ENCODE data around the gene BICC1. TPM values are rescaled to one million over a fixed set of nuclear protein-coding genes. Genes with fewer than 3 reads are reported as not detected.

Gene BICC1
- total RNA-seq, 1 experiment from 2014 or later = not detected

GRCh38 chr10:58718596-58718995, 205.9 kb downstream of the BICC1 start:
- Histone ChIP-seq H3K9me3 (ENCODE audit: control insufficient read depth in 1 of 2, insufficient read depth in 1 of 2, low read depth in 1 of 2, low read length in 2 of 2) (no peaks in the 10 kb centered on the region), H3K9me2 (ENCODE audit: insufficient read depth) (no peaks in the 10 kb centered on the region), H3K9ac (ENCODE audit: low read length) (no peak overlapping the region), H3K27ac (ENCODE audit: low read depth, low read length) (no peak overlapping the region), H4K20me1 (ENCODE audit: insufficient read depth) (no peaks in the 10 kb centered on the region), H3K4me3 (replicated peaks in 1 of 2; ENCODE audit: low read depth in 1 of 2, low read length in 2 of 2) (no peak overlapping the region), H3K27me3 (ENCODE audit: insufficient read depth, low read length) (peaks cover under 1% of the 10 kb centered on the region; the same call in 1 of the 2 replicates), H3K79me2 (ENCODE audit: insufficient read depth, low read length) (no peaks in the 10 kb centered on the region), H3K4me1 (ENCODE audit: control insufficient read depth in 1 of 2, insufficient read depth in 2 of 2, low read length in 2 of 2) (no peaks in the 10 kb centered on the region), H3K36me3 (ENCODE audit: control insufficient read depth in 1 of 2, insufficient read depth in 2 of 2, low read length in 2 of 2) (no peaks in the 10 kb centered on the region), H3K4me2 (ENCODE audit: low read length) (no peak overlapping the region), H2AFZ (ENCODE audit: low read depth, low read length, poor library complexity, severe bottlenecking) (no peak overlapping the region)
- POLR2A ChIA-PET = no interaction called here
- ATAC-seq (no peak), DNase-seq (ENCODE audit: low read depth, low spot score) (no peak)
- BruUV-seq (replicated peaks) = no TSS peak
- RAD21 ChIA-PET (ENCODE audit: low non-redundant PET in 1 of 2, low total read pairs in 2 of 2, uncharacterized antibody in 2 of 2, unreplicated experiment in 2 of 2) = no interaction called here
- no peak for TF ChIP-seq TCF7L2 (IDR thresholded peaks at IDR 0.05; ENCODE audit: borderline replicate concordance, extremely low read depth, insufficient read depth, insufficient read length)
- no peak for TF ChIP-seq SIN3A (IDR thresholded peaks at IDR 0.05; ENCODE audit: low read depth)
- TF ChIP-seq CBX3 (IDR thresholded peaks at IDR 0.05; ENCODE audit: low read depth) = no peak
- no peak for TF ChIP-seq JUND (IDR thresholded peaks at IDR 0.05)
- TF ChIP-seq SP1 (IDR thresholded peaks at IDR 0.05; ENCODE audit: low read depth) = no peak
- TF ChIP-seq ZFX (IDR thresholded peaks at IDR 0.05) = no peak
- CTCF ChIA-PET = no interaction called here
- intact Hi-C loops (cut with micrococcal nuclease) = no loop called here

GRCh38 chr10:58721601-58722281, 209.1 kb downstream of the BICC1 start:
- TF ChIP-seq EZH2phosphoT487 (IDR thresholded peaks at IDR 0.05; ENCODE audit: borderline replicate concordance) (no peak), EZH2 (IDR thresholded peaks at IDR 0.05) (no peak)
- no peaks in the 10 kb centered on the region for H3K79me2 ChIP-seq (ENCODE audit: insufficient read depth, low read length)
- no peaks in the 10 kb centered on the region for H3K36me3 ChIP-seq (ENCODE audit: control insufficient read depth in 1 of 2, insufficient read depth in 2 of 2, low read length in 2 of 2)
- H3K27me3 ChIP-seq (ENCODE audit: insufficient read depth, low read length) = peaks cover 16% of the 10 kb centered on the region; the same call in 1 of the 2 replicates
- no peaks in the 10 kb centered on the region for H4K20me1 ChIP-seq (ENCODE audit: insufficient read depth)
- ATAC-seq (no peak), DNase-seq (ENCODE audit: low read depth, low spot score) (no peak)
- H3K27ac ChIP-seq (ENCODE audit: low read depth, low read length) = no peak overlapping the region
- H3K4me2 ChIP-seq (ENCODE audit: low read length) = no peak overlapping the region
- BruUV-seq (replicated peaks) = no TSS peak
- no peaks in the 10 kb centered on the region for H3K9me2 ChIP-seq (ENCODE audit: insufficient read depth)
- RAD21 ChIA-PET (ENCODE audit: low non-redundant PET in 1 of 2, low total read pairs in 2 of 2, uncharacterized antibody in 2 of 2, unreplicated experiment in 2 of 2) = no interaction called here
- no peak overlapping the region for H2AFZ ChIP-seq (ENCODE audit: low read depth, low read length, poor library complexity, severe bottlenecking)
- intact Hi-C loops (cut with micrococcal nuclease) = no loop called here
- POLR2A ChIA-PET = no interaction called here
- no peak overlapping the region for H3K9ac ChIP-seq (ENCODE audit: low read length)
- H3K4me1 ChIP-seq (ENCODE audit: control insufficient read depth in 1 of 2, insufficient read depth in 2 of 2, low read length in 2 of 2) = no peaks in the 10 kb centered on the region
- no peaks in the 10 kb centered on the region for H3K9me3 ChIP-seq (ENCODE audit: control insufficient read depth in 1 of 2, insufficient read depth in 1 of 2, low read depth in 1 of 2, low read length in 2 of 2)
- H3K4me3 ChIP-seq (replicated peaks in 1 of 2; ENCODE audit: low read depth in 1 of 2, low read length in 2 of 2) = no peak overlapping the region
- CTCF ChIA-PET = no interaction called here
